Right lobe of liver (tissue), 6 donors: ENCODE data around the gene CHMP4A. TPM values are rescaled to one million over a fixed set of nuclear protein-coding genes. Genes with fewer than 3 reads are reported as not detected.
"Not testable (repeated sequence)": the region's sequence is repeated elsewhere in the genome, so short reads cannot be mapped to it uniquely, and the experiment has no call there.

ENCODE experiments used
- ATAC-seq, 4 donors: fragments of 200-7000 bp; cut with Tn5 transposase; one replicate each; pipeline ENCODE4 v1.9.1; 2020; ENCODE audit warnings: mild to moderate bottlenecking in 4 of 4, moderate library complexity in 4 of 4
- DNase-seq, 3 donors: peaks; one replicate each; pipeline ENCODE4 v3.0.0-alpha.2; 2020
- H3K27ac ChIP-seq, 3 donors: fragments of 200-600 bp; one replicate each; pipeline ENCODE4 v1.8.0; 2022
- H3K27me3 ChIP-seq, 2 donors: fragments of 200-600 bp; one replicate each; pipeline ENCODE4 v1.8.0; 2022
- H3K36me3 ChIP-seq, 4 donors: fragments of 200-600 bp; sonication (generic) in 1 of 4; one replicate each; pipeline versions ENCODE4 v1.5.1 to v1.8.0; 2017 to 2022; ENCODE audit warnings: control low read depth in 1 of 4
- H3K4me1 ChIP-seq, 4 donors: fragments of 200-600 bp; sonication (generic) in 1 of 4; one replicate each; pipeline versions ENCODE4 v1.5.1 to v1.8.0; 2017 to 2022; ENCODE audit warnings: control low read depth in 1 of 4
- H3K4me3 ChIP-seq, 3 donors: fragments of 200-600 bp; one replicate each; pipeline ENCODE4 v1.8.0; 2022
- H3K9me3 ChIP-seq, 4 donors: fragments of 200-600 bp; sonication (generic) in 1 of 4; one replicate each; pipeline versions ENCODE4 v1.5.1 to v1.8.0; 2017 to 2022; ENCODE audit warnings: control low read depth in 1 of 4
- POLR2A ChIP-seq: fragments of 450-650 bp; IDR thresholded peaks from one replicate; pipeline ENCODE4 v1.6.1; 2017; ENCODE audit warnings: antibody characterized with exemption, mild to moderate bottlenecking
- WGBS: methylation state at CpG from one replicate; pipeline ENCODE4 v1.1.6; 2018; ENCODE audit warnings: low coverage, low lambda C conversion rate; ENCODE audit not compliant: insufficient coverage; ENCODE audit errors: missing lambda C conversion rate; 5-methylcytosine and 5-hydroxymethylcytosine counted together
- intact Hi-C, 2 donors: fragments of 100-400 bp; cut with DNase I; formaldehyde crosslinking; loops; one replicate each; pipeline versions ENCODE4 v1.11.2 to v1.14.1; 2022
- total RNA-seq, 6 experiments: library from RNA; depleted of rRNA in 2 of 6; stranded (reverse); fragments of >200 nt in 2 of 6; fragmentation: NEBNext Ultra II Directional in 3 of 6; extraction: Animal tissue kit (Norgen Biotek cat#: 25700) in 3 of 6; gene quantifications; one replicate each; pipeline versions ENCODE4 v1.1.0 to v1.2.4, GENCODE V29; 2016 to 2023
- TF ChIP-seq, protein P1 (sequence below), 4 donors: fragments of 200-600 bp in 3 of 4; fragments of 450-650 bp in 1 of 4; IDR thresholded peaks; one replicate each; pipeline versions ENCODE4 v1.5.1 to v1.8.0; 2016 to 2022; ENCODE audit warnings: antibody characterized with exemption in 4 of 4, mild to moderate bottlenecking in 2 of 4
- donor health status: DM: no; HTN: yes; CAD: no.
- donor health status: DM: no; HTN: no; CAD: no.
- donor health status: DM: no; HTN: no; CAD: no.
- donor health status: DM: no; HTN: yes; CAD: no.
- donor health status: DM: no; HTN: yes; CAD: no.

CHMP4A gene
- total RNA-seq, 6 experiments from 2014 or later, result 11.9 to 28.9 (median 17.1) TPM

DNA sequence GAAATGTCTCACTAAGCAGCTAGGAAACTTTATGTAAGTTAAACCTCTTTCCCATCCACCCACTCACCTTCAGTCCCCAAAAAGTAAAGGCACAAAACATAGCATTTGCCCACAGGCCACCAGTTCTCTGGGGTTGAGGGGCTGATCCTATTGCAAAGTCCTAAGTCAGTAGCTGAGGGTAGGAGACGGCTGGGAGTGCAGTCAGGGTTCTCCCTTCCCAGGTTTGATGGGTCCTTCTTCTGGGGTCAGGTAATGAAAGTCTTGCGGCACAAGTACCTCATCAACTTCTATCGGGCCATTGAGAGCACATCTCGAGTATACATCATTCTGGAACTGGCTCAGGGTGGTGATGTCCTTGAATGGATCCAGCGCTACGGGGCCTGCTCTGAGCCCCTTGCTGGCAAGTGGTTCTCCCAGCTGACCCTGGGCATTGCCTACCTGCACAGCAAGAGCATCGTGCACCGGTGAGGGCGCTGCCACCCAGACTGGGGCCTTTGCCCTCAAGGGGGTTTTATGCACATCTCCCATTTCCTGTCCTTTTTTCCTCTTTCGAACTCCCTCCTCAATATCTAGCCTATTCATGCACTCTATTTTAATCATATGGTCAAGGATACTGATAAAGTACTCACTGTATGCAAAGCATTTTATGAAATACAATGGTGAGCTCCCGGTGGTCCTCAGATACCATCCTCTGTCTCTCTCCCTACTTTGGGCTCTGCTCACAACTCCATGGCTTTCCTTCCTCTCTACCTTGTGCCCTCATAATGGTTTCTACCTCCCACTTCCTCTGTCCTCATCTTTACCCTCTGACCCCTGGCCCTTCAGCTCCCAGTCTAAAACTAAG is 6.8 kb downstream of the CHMP4A start:
- Histone ChIP-seq H3K27ac (no peak overlapping the region), H3K4me3 (no peak overlapping the region), H3K4me1 (no peaks in the 10 kb centered on the region), H3K27me3 (no peaks in the 10 kb centered on the region), H3K36me3 (peaks cover 0 to 56% (median 2%) of the 10 kb centered on the region in 4 donors), H3K9me3 (no peaks in the 10 kb centered on the region)
- ATAC-seq (no peak), DNase-seq (no peak)
- 100% methylated on average over 5 of the region's 11 CpGs for WGBS
- no peak for TF ChIP-seq POLR2A
- TF ChIP-seq, protein P1, sequence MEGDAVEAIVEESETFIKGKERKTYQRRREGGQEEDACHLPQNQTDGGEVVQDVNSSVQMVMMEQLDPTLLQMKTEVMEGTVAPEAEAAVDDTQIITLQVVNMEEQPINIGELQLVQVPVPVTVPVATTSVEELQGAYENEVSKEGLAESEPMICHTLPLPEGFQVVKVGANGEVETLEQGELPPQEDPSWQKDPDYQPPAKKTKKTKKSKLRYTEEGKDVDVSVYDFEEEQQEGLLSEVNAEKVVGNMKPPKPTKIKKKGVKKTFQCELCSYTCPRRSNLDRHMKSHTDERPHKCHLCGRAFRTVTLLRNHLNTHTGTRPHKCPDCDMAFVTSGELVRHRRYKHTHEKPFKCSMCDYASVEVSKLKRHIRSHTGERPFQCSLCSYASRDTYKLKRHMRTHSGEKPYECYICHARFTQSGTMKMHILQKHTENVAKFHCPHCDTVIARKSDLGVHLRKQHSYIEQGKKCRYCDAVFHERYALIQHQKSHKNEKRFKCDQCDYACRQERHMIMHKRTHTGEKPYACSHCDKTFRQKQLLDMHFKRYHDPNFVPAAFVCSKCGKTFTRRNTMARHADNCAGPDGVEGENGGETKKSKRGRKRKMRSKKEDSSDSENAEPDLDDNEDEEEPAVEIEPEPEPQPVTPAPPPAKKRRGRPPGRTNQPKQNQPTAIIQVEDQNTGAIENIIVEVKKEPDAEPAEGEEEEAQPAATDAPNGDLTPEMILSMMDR (IDR thresholded peaks at IDR 0.05), result no peak
- intact Hi-C loops, result no loop called here

- no peaks in the 10 kb centered on the region for H3K27me3 ChIP-seq
- H3K36me3 ChIP-seq, result peaks cover 0 to 37% (median 0%) of the 10 kb centered on the region in 4 donors
- no peak overlapping the region for H3K27ac ChIP-seq
- H3K4me1 ChIP-seq, result no peaks in the 10 kb centered on the region
- DNase-seq (no peak), ATAC-seq (no peak)
- 91% methylated on average over 5 of the region's 7 CpGs for WGBS
- intact Hi-C loops, result no loop called here
- no peaks in the 10 kb centered on the region for H3K9me3 ChIP-seq
- no peak overlapping the region for H3K4me3 ChIP-seq
- TF ChIP-seq, protein P1 (IDR thresholded peaks at IDR 0.05), result no peak
- no peak for TF ChIP-seq POLR2A
Observed at GRCh38 chr14:24204163-24205146, 8.8 kb downstream of the CHMP4A start.

DNA sequence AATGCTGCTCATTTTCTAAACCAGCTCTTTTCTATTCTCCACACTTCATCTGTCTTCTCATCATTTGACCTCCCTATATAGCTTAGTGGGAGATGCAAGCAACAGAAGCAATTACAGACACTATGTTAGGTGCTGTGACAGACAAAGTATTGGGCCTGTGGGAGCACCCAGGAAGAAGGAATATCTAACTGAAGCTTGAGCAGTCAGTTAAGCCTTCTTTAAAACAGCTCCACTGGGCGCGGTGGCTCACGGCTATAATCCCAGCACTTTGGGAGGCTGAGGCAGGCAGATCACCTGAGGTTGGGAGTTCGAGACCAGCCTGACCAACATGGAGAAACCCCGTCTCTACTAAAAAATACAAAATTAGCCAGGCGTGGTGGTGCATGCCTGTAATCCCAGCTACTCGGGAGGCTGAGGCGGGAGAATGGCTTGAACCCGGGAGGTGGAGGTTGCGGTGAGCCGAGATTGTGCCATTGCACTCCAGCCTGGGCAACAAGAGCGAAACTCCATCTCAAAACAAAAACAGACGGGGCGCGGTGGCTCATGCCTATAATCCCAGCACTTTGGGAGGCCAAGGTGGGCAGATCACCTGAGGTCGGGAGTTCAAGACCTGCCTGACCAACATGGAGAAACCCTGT is 9.9 kb downstream of the CHMP4A start:
- H3K27ac ChIP-seq, DNase-seq, ATAC-seq, H3K4me3 ChIP-seq, H3K9me3 ChIP-seq, H3K27me3 ChIP-seq, H3K4me1 ChIP-seq, intact Hi-C loops: not testable (repeated sequence)
- peaks cover 0 to 26% (median 0%) of the 10 kb centered on the region in 4 donors for H3K36me3 ChIP-seq
- WGBS, result 94% methylated on average over 8 of the region's 16 CpGs

GRCh38 chr14:24202538-24202937 is 10.8 kb downstream of the CHMP4A start:
- H3K9me3 ChIP-seq, H3K4me3 ChIP-seq, H3K27me3 ChIP-seq, H3K27ac ChIP-seq, DNase-seq, ATAC-seq, intact Hi-C loops: not testable (repeated sequence)
- H3K36me3 ChIP-seq, result peaks cover 0 to 18% (median 0%) of the 10 kb centered on the region in 4 donors
- peaks cover 0 to 15% (median 5%) of the 10 kb centered on the region in 4 donors for H3K4me1 ChIP-seq
- WGBS, result 93% methylated on average over 8 of the region's 8 CpGs

DNA sequence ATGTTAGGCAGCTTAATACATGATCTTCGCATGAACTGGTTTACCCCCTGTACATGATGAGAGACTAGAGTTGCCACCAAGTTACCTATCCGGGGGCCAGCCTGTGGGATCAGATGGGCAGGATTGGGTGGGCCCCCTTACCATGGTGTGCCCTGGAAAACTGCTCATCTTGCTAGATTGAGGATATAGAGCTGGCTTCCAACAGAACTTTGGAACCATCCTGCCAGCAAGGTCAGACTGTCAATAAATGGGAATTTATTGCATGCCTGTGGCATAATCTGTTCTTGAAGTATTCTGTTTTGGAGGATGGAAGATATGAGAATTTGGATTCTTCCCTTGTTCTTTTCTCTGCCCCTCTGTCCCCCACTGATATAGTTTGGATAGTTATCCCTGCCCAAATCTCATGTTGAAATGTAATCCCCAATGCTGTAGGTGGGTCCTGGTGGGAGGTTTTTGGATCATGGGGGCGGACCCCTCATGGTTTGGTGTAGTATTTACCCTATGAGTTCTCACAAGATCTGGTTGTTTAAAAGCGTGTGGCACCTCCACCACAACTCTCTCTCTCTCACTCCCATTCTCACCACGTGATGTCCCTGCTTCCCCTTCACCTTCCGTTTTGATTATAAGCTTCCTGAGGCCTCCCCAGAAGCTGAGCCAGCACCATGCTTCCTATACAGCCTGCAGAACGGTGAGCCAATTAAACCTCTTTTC is 14.3 kb downstream of the CHMP4A start:
- ATAC-seq (no peak), DNase-seq (no peak)
- peaks cover 0 to 39% (median 7%) of the 10 kb centered on the region in 4 donors for H3K4me1 ChIP-seq
- intact Hi-C loops, result no loop called here
- no peak overlapping the region for H3K4me3 ChIP-seq
- no peak for TF ChIP-seq POLR2A
- TF ChIP-seq, protein P1 (IDR thresholded peaks at IDR 0.05), result no peak
- H3K9me3 ChIP-seq, result no peaks in the 10 kb centered on the region
- 69% methylated on average over 7 of the region's 7 CpGs for WGBS
- no peak overlapping the region for H3K27ac ChIP-seq
- no peaks in the 10 kb centered on the region for H3K27me3 ChIP-seq
- H3K36me3 ChIP-seq, result no peaks in the 10 kb centered on the region
